Endothelial cell of umbilical vein (primary cell): ENCODE measurements around the gene MCTP2. TPM values are rescaled to one million over a fixed set of nuclear protein-coding genes. Genes with fewer than 3 reads are reported as not detected.
A peak's percentile ranks its signal among the peaks of the same experiment; 100 is the strongest.

Source experiments
- BruUV-seq: library from RNA; stranded (reverse); fragments of 400-500 nt; replicated peaks from 2 replicates; lab custom pipeline; 2021; lab: Mats Ljungman, UMichigan
- CTCF ChIA-PET: fragments of 300-600, 350-600 bp; sonication (Branson Sonifier 250); formaldehyde crosslinking; loops from one replicate; lab custom pipeline; 2021; ENCODE audit warnings: antibody characterized with exemption, inconsistent platforms; lab: Charles Lee
- POLR2A ChIA-PET: fragments of 300-600, 350-600 bp; sonication (Branson Sonifier 250); formaldehyde crosslinking; loops from one replicate; lab custom pipeline; 2021; ENCODE audit warnings: antibody characterized with exemption, inconsistent platforms; lab: Charles Lee
- DNase-seq: peaks from one replicate; pipeline ENCODE4 v3.0.0-alpha.2; 2011; ENCODE audit warnings: low read depth, low spot score
- FAIRE-seq: peaks from 2 replicates; lab custom pipeline; 2011; peaks lifted over from hg19 to GRCh38; lab: Jason Lieb, UNC
- H2AFZ ChIP-seq: 2 replicates; pipeline ENCODE4 v1.6.0; 2012; ENCODE audit warnings: low read depth, low read length, control low read depth, inconsistent platforms
- H3K27ac ChIP-seq: 2 replicates; pipeline ENCODE4 v1.5.1; 2011; ENCODE audit warnings: low read depth, mild to moderate bottlenecking, control low read depth, low read length, moderate library complexity; ENCODE audit not compliant: insufficient read depth
- H3K27me3 ChIP-seq, 2 experiments: 2 replicates each; pipeline versions ENCODE4 v1.6.0 to v1.6.1; 2011; ENCODE audit warnings: low read length in 2 of 2, mixed read lengths in 1 of 2; ENCODE audit not compliant: control insufficient read depth in 2 of 2, insufficient read depth in 2 of 2
- H3K36me3 ChIP-seq, 2 experiments: 2 replicates in 1 of 2; 3 replicates in 1 of 2; pipeline ENCODE4 v1.5.1; 2011; ENCODE audit warnings: low read length in 2 of 2, mild to moderate bottlenecking in 1 of 2, moderate library complexity in 1 of 2; ENCODE audit not compliant: control insufficient read depth in 2 of 2, insufficient read depth in 2 of 2; ENCODE audit errors: extremely low read depth in 1 of 2
- H3K4me1 ChIP-seq: 3 replicates; pipeline ENCODE4 v1.5.1; 2011; ENCODE audit warnings: mild to moderate bottlenecking, low read length; ENCODE audit not compliant: control insufficient read depth, insufficient read depth; ENCODE audit errors: extremely low read depth
- H3K4me2 ChIP-seq: 2 replicates; pipeline ENCODE4 v1.6.1; 2011; ENCODE audit warnings: low read length, control low read depth, mixed read lengths; ENCODE audit not compliant: insufficient read depth
- H3K4me3 ChIP-seq, 3 experiments: fragments of 200-600 bp in 1 of 3; sonication (generic), shearing (Covaris generic) in 1 of 3; replicated peaks in 1 of 3; 2 replicates each; pipeline ENCODE4 v1.5.1; 2011 to 2016; ENCODE audit warnings: control low read depth in 3 of 3, low read length in 3 of 3, mild to moderate bottlenecking in 2 of 3, inconsistent platforms in 1 of 3, low read depth in 1 of 3, moderate library complexity in 1 of 3; ENCODE audit not compliant: insufficient read depth in 1 of 3
- H3K79me2 ChIP-seq: 2 replicates; pipeline ENCODE4 v1.6.0; 2012; ENCODE audit warnings: low read length, inconsistent platforms; ENCODE audit not compliant: control insufficient read depth, insufficient read depth
- H3K9ac ChIP-seq: replicated peaks from 2 replicates; pipeline ENCODE3; 2011; ENCODE audit warnings: low read length, control low read depth; ENCODE audit not compliant: insufficient read depth; ENCODE audit errors: extremely low read depth
- H3K9me1 ChIP-seq: replicated peaks from 3 replicates; pipeline ENCODE4 v1.6.0; 2011; ENCODE audit warnings: mild to moderate bottlenecking, low read length; ENCODE audit not compliant: control insufficient read depth, insufficient read depth; ENCODE audit errors: extremely low read depth
- H3K9me3 ChIP-seq: replicated peaks from 2 replicates; pipeline ENCODE4 v1.5.1; 2012; ENCODE audit warnings: low read length, inconsistent platforms; ENCODE audit not compliant: control insufficient read depth, insufficient read depth
- H4K20me1 ChIP-seq: replicated peaks from 2 replicates; pipeline ENCODE3; 2011; ENCODE audit warnings: mild to moderate bottlenecking, low read length; ENCODE audit not compliant: control insufficient read depth, insufficient read depth; ENCODE audit errors: extremely low read depth
- FOS ChIP-seq: IDR thresholded peaks from 2 replicates; pipeline ENCODE4 v1.6.1; 2011; ENCODE audit warnings: mild to moderate bottlenecking, low read length, moderate library complexity, borderline replicate concordance; ENCODE audit not compliant: insufficient read depth
- GATA2 ChIP-seq: IDR thresholded peaks from 2 replicates; pipeline ENCODE4 v1.7.0; 2011; ENCODE audit warnings: low read depth, mild to moderate bottlenecking, moderate library complexity, mixed read lengths, low read length; ENCODE audit not compliant: insufficient read length, insufficient read depth
- JUN ChIP-seq: IDR thresholded peaks from 2 replicates; pipeline ENCODE4 v1.6.1; 2011; ENCODE audit warnings: borderline replicate concordance, low read depth; ENCODE audit not compliant: insufficient read length, insufficient read depth
- dilution Hi-C: fragments of 300-500 bp; cut with MboI; formaldehyde crosslinking; loops from one replicate; pipeline ENCODE4 v1.15.0; 2019; ENCODE audit warnings: low sequenced_read_pairs; ENCODE audit not compliant: extremely low pct_ligation_motif_present
- intact Hi-C: fragments of 100-400 bp; cut with micrococcal nuclease; formaldehyde crosslinking; loops from one replicate; pipeline ENCODE4 v1.10.0; 2022
- polyA plus RNA-seq, 4 experiments: library from polyadenylated mRNA; depleted of rRNA in 3 of 4; stranded (reverse) in 3 of 4; unstranded in 1 of 4; fragments of >200 nt; gene quantifications; 2 replicates each; pipeline versions ENCODE4 v1.2.1 to v1.2.3, GENCODE V29; 2011 to 2012; ENCODE audit warnings: missing spikeins in 1 of 4
- total RNA-seq: library from RNA; stranded (reverse); gene quantifications from 2 replicates; pipeline ENCODE4 v1.2.3, GENCODE V29; 2021
- TF ChIP-seq, protein P1 (sequence below), 2 donors: IDR thresholded peaks; 1 replicate in 1 of 2; 2 replicates in 1 of 2; pipeline ENCODE4 v1.5.1; 2011; ENCODE audit warnings: low read length in 2 of 2, mild to moderate bottlenecking in 2 of 2, moderate library complexity in 2 of 2, control low read depth in 1 of 2, inconsistent platforms in 1 of 2, low read depth in 1 of 2; ENCODE audit not compliant: insufficient read depth in 1 of 2; ENCODE audit errors: extremely low read depth in 1 of 2

MCTP2 gene
- total and polyA plus RNA-seq, 2 donors (not counting 3 experiments of a cell fraction or from before 2014, with no cell fraction given) = 0.01 to 0.75 TPM

DNA sequence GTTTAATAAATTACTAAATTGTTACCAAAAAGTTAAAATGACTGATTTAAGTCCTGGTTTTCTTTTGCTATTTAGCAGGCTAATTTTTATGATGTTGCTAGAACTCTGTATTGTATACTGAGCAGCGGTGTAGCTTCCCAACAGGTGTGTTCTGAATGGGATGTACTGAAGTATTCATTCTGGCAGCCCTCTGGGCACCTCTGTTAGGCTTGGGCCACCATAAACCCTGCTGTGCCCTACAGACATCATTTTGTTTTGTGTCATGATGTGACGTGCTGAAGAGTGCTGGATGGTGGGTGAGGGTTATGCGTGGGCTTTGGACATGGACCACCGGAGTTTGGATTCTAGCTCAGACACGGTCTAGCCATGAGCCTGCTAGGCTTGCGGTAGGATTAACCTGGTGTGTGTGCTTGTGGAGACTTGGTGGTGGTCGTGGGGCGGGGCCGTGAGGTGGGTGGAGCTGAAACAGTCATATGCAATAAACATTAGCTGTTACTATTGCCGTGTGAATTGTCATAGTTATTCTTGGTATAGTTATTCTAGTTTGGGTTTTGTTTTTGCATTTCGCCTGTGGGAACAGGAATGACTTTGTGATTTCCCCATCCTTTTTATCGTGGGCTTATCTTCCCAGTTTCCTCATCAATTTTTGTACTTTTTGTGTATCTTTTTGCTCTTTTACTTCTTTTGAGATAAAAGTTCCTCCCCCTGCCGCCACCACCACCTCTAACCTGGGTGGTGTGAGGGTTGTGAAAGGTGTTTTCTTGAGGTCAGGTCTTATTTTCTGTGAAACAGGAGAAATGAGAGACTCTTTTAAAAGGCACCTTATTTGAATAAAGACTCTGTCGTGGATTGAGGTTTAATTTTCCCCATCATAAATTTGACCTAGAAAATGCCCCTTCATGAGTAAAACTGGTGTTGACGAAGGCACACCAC, 93.7 kb downstream of the MCTP2 start:
- TF ChIP-seq FOS (no peak), GATA2 (no peak)
- no TSS peak for BruUV-seq
- CTCF ChIA-PET = interaction anchor here (0.6 to 7.1 kb wide), 12 partner anchors 9 to 1528 kb away, joined by 3 to 137 read pairs (median 15); partner anchors contain the start of gene RGMA

DNA sequence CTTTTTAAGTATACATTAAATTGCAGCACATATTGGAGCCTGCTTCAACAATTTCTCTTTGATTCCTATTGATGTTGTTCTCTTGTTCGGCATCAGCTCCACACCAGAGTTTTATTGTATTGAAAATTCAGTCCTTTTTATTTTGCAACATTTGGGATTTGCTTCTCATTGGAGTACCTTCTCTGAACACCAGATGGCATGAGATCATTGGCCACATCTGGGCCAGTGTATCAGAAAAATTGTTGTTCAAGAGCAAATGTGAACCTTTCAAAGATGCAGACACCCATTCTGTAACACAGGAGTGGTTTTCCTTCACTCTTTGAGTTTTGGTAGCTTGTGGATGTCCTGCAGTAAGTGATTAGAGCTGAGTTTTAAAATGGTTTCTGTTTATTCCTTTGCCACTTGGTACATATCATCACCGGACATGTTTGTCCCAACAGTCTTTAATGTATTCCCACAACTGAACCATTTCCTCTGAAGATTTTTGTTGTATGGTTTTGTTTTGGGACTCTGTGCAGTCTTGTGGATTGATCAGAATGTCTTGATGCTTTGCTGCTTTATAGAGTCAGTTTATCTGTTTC, 96.1 kb downstream of the MCTP2 start:
- Histone ChIP-seq H3K27ac (no peak overlapping the region), H3K79me2 (no peaks in the 10 kb centered on the region), H3K9ac (no peak overlapping the region), H3K4me2 (no peak overlapping the region), H3K9me1 (no peaks in the 10 kb centered on the region), H3K4me3 (no peak overlapping the region), H4K20me1 (no peaks in the 10 kb centered on the region), H3K4me1 (peaks cover 3% of the 10 kb centered on the region), H3K27me3 (no peaks in the 10 kb centered on the region), H2AFZ (no peak overlapping the region), H3K36me3 (no peaks in the 10 kb centered on the region), H3K9me3 (no peaks in the 10 kb centered on the region)
- FAIRE-seq (peak; percentile 96), DNase-seq (peak; percentile 49)
- intact Hi-C loops (loop anchor here (1.0 to 2.0 kb wide), 2 partner anchors 250 to 339 kb away; no protein-coding TSS in a partner anchor), dilution Hi-C loops (no loop called here)
- ChIA-PET POLR2A (no interaction called here), CTCF (interaction anchor here (0.6 to 7.1 kb wide), 3 partner anchors 820 to 1530 kb away, joined by 3 to 137 read pairs (median 6); no protein-coding TSS in a partner anchor)
- BruUV-seq = no TSS peak
- TF ChIP-seq, protein P1, sequence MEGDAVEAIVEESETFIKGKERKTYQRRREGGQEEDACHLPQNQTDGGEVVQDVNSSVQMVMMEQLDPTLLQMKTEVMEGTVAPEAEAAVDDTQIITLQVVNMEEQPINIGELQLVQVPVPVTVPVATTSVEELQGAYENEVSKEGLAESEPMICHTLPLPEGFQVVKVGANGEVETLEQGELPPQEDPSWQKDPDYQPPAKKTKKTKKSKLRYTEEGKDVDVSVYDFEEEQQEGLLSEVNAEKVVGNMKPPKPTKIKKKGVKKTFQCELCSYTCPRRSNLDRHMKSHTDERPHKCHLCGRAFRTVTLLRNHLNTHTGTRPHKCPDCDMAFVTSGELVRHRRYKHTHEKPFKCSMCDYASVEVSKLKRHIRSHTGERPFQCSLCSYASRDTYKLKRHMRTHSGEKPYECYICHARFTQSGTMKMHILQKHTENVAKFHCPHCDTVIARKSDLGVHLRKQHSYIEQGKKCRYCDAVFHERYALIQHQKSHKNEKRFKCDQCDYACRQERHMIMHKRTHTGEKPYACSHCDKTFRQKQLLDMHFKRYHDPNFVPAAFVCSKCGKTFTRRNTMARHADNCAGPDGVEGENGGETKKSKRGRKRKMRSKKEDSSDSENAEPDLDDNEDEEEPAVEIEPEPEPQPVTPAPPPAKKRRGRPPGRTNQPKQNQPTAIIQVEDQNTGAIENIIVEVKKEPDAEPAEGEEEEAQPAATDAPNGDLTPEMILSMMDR (IDR thresholded peaks at IDR 0.05; ENCODE audit: extremely low read depth in 1 of 2, insufficient read depth in 1 of 2, low read depth in 1 of 2, low read length in 2 of 2) = peak; percentile 40 to 59
- TF ChIP-seq JUN = no peak

More for the DNA sequence above, 93.7 kb downstream of the MCTP2 start:
- no peak overlapping the region for H2AFZ ChIP-seq
- no peaks in the 10 kb centered on the region for H3K9me3 ChIP-seq
- FAIRE-seq (no peak), DNase-seq (no peak)
- H3K36me3 ChIP-seq = no peaks in the 10 kb centered on the region
- H3K9ac ChIP-seq = no peak overlapping the region
- H3K4me2 ChIP-seq = no peak overlapping the region
- intact Hi-C loops = loop anchor here (1.0 to 5.0 kb wide), 4 partner anchors 161 to 1295 kb away; no protein-coding TSS in a partner anchor
- H3K27ac ChIP-seq = no peak overlapping the region
- no peaks in the 10 kb centered on the region for H4K20me1 ChIP-seq
- POLR2A ChIA-PET = no interaction called here
- dilution Hi-C loops = no loop called here
- H3K4me3 ChIP-seq = no peak overlapping the region
- H3K79me2 ChIP-seq = no peaks in the 10 kb centered on the region
- no peaks in the 10 kb centered on the region for H3K9me1 ChIP-seq
- H3K27me3 ChIP-seq = no peaks in the 10 kb centered on the region
- no peaks in the 10 kb centered on the region for H3K4me1 ChIP-seq
